Panc1 (cell line): ENCODE results near the gene CDK4. TPM values are rescaled to one million over a fixed set of nuclear protein-coding genes. Genes with fewer than 3 reads are reported as not detected.

Experiments used
- ATAC-seq: fragments of 200-7000 bp; cut with Tn5 transposase; 2 replicates; pipeline ENCODE4 v1.9.1; 2020; ENCODE audit warnings: mild to moderate bottlenecking, moderate library complexity
- BruUV-seq: library from RNA; stranded (reverse); fragments of 400-500 nt; replicated peaks from 2 replicates; lab custom pipeline; 2021; lab: Mats Ljungman, UMichigan
- CTCF ChIA-PET: fragments of 300-600 bp; sonication (Branson Sonifier 250); formaldehyde crosslinking; loops from one replicate; lab custom pipeline; 2022; ENCODE audit warnings: antibody characterized with exemption; lab: Charles Lee
- POLR2A ChIA-PET: fragments of 300-600 bp; sonication (Branson Sonifier 250); formaldehyde crosslinking; loops from one replicate; lab custom pipeline; 2022; ENCODE audit warnings: antibody characterized with exemption; lab: Charles Lee
- DNase-seq: peaks from one replicate; pipeline ENCODE4 v3.0.0-alpha.2; 2010; ENCODE audit warnings: low read depth, low spot score
- H3K27ac ChIP-seq: 2 replicates; pipeline ENCODE4 v1.5.1; 2011; ENCODE audit warnings: mild to moderate bottlenecking, low read length, inconsistent platforms
- H3K27me3 ChIP-seq: fragments of 200-500 bp; sonication (Bioruptor generic); 2 replicates; pipeline ENCODE4 v1.6.0; 2014; ENCODE audit warnings: low read length, inconsistent platforms; ENCODE audit not compliant: control insufficient read depth, insufficient read depth
- H3K36me3 ChIP-seq: fragments of 200-500 bp; sonication (Bioruptor generic); 2 replicates; pipeline ENCODE4 v1.5.1; 2014; ENCODE audit warnings: inconsistent platforms, mild to moderate bottlenecking, low read length, moderate library complexity; ENCODE audit not compliant: control insufficient read depth, insufficient read depth
- H3K4me1 ChIP-seq: 2 replicates; pipeline ENCODE4 v1.5.1; 2011; ENCODE audit warnings: inconsistent platforms, mild to moderate bottlenecking, low read length, moderate library complexity; ENCODE audit not compliant: control insufficient read depth, insufficient read depth
- H3K4me3 ChIP-seq, 2 experiments: 2 replicates each; pipeline ENCODE4 v1.5.1; 2011 to 2012; ENCODE audit warnings: low read depth in 2 of 2, low read length in 2 of 2, mild to moderate bottlenecking in 2 of 2, inconsistent platforms in 1 of 2, moderate library complexity in 1 of 2
- H3K9me3 ChIP-seq: fragments of 200-500 bp; sonication (Bioruptor generic); 2 replicates; pipeline ENCODE4 v1.5.1; 2014; ENCODE audit warnings: low read depth, mild to moderate bottlenecking, inconsistent platforms, low read length, moderate library complexity; ENCODE audit not compliant: control insufficient read depth, insufficient read depth
- CTCF ChIP-seq: fragments of 450-650 bp; IDR thresholded peaks from 2 replicates; pipeline ENCODE4 v1.5.1; 2017; ENCODE audit warnings: mild to moderate bottlenecking
- POLR2AphosphoS5 ChIP-seq: IDR thresholded peaks from 2 replicates; pipeline ENCODE4 v1.6.1; 2012; ENCODE audit warnings: mild to moderate bottlenecking, low read depth, low read length, moderate library complexity
- REST ChIP-seq, 2 experiments: IDR thresholded peaks; 2 replicates each; pipeline ENCODE4 v1.6.1; 2011 to 2012; ENCODE audit warnings: low read depth in 2 of 2, control low read depth in 1 of 2, low read length in 1 of 2, mild to moderate bottlenecking in 1 of 2, moderate library complexity in 1 of 2; ENCODE audit not compliant: insufficient read depth in 1 of 2
- SIN3A ChIP-seq: IDR thresholded peaks from 2 replicates; pipeline ENCODE4 v1.6.1; 2012; ENCODE audit warnings: low read depth, mild to moderate bottlenecking, low read length, moderate library complexity, borderline replicate concordance; ENCODE audit not compliant: insufficient read depth
- TCF7L2 ChIP-seq: IDR thresholded peaks from 2 replicates; pipeline ENCODE4 v1.6.1; 2011; ENCODE audit warnings: mild to moderate bottlenecking, low read depth, low read length, inconsistent platforms
- in situ Hi-C: cut with HindIII; loops from 2 replicates; pipeline ENCODE4 v1.10.0; 2016; ENCODE audit warnings: low sequenced_read_pairs, low pct_unique_long_range_greater_than_20kb
- intact Hi-C: fragments of 100-400 bp; cut with micrococcal nuclease; formaldehyde crosslinking; loops from one replicate; pipeline ENCODE4 v1.10.0; 2022; ENCODE audit not compliant: unreplicated experiment
- total RNA-seq: library from RNA; stranded (reverse); gene quantifications from one replicate; pipeline ENCODE4 v1.2.1, GENCODE V29; 2021; ENCODE audit not compliant: unreplicated experiment

CDK4 gene
- total RNA-seq, 1 experiment from 2014 or later = 201 TPM

GRCh38 chr12:57780284-57780897 is 28.3 kb upstream of the CDK4 start:
- ATAC-seq = no peak
- intact Hi-C loops = no loop called here
- no peak for DNase-seq
- H3K4me3 ChIP-seq = no peak overlapping the region
- H3K27me3 ChIP-seq = no peaks in the 10 kb centered on the region
- ChIA-PET POLR2A (no interaction called here), CTCF (no interaction called here)
- BruUV-seq = no TSS peak
- in situ Hi-C loops = no loop called here
- peaks cover 4% of the 10 kb centered on the region for H3K4me1 ChIP-seq
- no peaks in the 10 kb centered on the region; the same call in 1 of the 2 replicates for H3K36me3 ChIP-seq
- no peak overlapping the region for H3K27ac ChIP-seq
- TF ChIP-seq TCF7L2 = no peak
- no peak for TF ChIP-seq POLR2AphosphoS5
- TF ChIP-seq REST (IDR thresholded peaks at IDR 0.05; ENCODE audit: insufficient read depth in 1 of 2, low read depth in 2 of 2, low read length in 1 of 2) = no peak
- TF ChIP-seq CTCF = no peak
- no peak for TF ChIP-seq SIN3A
- no peaks in the 10 kb centered on the region for H3K9me3 ChIP-seq

DNA sequence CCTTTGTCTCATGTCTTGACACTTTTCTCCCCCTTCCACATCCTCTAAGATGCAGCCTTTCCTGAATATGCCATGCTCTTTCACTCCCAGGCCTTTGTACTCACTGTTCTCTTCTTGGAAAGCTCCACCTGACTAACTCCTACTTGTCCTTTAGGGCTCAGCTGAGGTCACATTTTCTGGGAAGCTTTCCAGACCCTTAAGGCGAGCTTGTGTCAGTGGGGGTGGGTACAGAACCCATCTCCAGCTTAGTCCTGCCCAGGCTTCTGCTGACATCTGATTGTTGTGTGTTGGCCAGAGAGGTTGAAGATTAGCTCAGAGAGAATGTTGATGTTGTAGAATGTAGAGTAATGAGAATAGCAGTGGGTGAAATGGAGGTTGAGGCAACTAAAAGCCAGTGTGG is 27.6 kb upstream of the CDK4 start:
- CTCF ChIA-PET = no interaction called here
- intact Hi-C loops = no loop called here
- H3K9me3 ChIP-seq = no peaks in the 10 kb centered on the region

More for the DNA sequence above, 27.6 kb upstream of the CDK4 start:
- Histone ChIP-seq H3K4me3 (no peak overlapping the region), H3K27ac (no peak overlapping the region), H3K4me1 (peaks cover 4% of the 10 kb centered on the region), H3K36me3 (no peaks in the 10 kb centered on the region; the same call in 1 of the 2 replicates), H3K27me3 (no peaks in the 10 kb centered on the region)
- in situ Hi-C loops = no loop called here
- ATAC-seq (no peak), DNase-seq (no peak)
- no peak for TF ChIP-seq TCF7L2
- no peak for TF ChIP-seq POLR2AphosphoS5
- no peak for TF ChIP-seq CTCF
- BruUV-seq = no TSS peak
- POLR2A ChIA-PET = no interaction called here
